ENCODE measurements around the gene PTPRN2. TPM values are rescaled to one million over a fixed set of nuclear protein-coding genes. Genes with fewer than 3 reads are reported as not detected.

The PTPRN2 gene
- polyA plus RNA-seq, 1 of the 3 experiments (the other 2 are of a cell fraction): 4.0 TPM

DNA sequence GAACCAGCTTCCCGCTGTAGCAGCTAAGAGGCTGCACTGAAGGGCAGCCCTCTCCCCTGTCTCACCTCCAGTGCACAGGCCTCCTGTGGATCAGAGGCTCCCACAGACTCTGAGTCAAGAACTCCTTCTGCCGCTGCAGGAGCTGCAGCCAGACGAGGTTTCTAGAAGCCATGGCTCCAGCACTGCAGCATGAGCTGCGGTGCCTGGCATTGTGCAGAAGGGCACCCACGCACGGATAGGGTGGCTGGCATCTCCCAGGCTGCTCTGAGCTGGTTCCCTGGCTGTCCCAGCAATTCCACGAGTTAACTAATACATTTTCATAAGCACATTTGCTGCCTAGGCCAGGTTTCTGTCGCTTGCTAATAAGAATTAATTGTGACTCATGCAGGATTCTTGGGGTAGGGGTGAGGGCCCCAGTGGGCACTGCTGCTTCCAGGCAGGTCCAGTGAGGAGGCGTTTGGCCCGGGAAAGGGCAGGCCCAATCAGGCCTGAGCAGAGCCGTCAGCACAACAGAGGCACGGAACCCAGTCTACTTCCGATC is 656.6 kb downstream of the PTPRN2 start:
- Histone ChIP-seq H4K20me1 (ENCODE audit: insufficient read depth) (no peaks in the 10 kb centered on the region), H3K4me1 (ENCODE audit: control insufficient read depth in 1 of 2, insufficient read depth in 2 of 2, low read depth in 1 of 2, low read length in 1 of 2) (peaks cover 0 to 11% of the 10 kb centered on the region in 2 experiments; a peak in 1 of 4 replicates), H3K9ac (no peak overlapping the region), H3K4me2 (no peak overlapping the region), H3K27me3 (ENCODE audit: insufficient read depth) (no peaks in the 10 kb centered on the region), H3K9me3 (peaks cover 14% of the 10 kb centered on the region; the same call in 1 of the 2 replicates), H3K9me2 (no peaks in the 10 kb centered on the region), H3K36me3 (replicated peaks in 1 of 2; ENCODE audit: control insufficient read depth in 1 of 2, insufficient read depth in 2 of 2, low read length in 1 of 2) (no peaks in the 10 kb centered on the region), H3K27ac (ENCODE audit: low read depth in 2 of 2, low read length in 1 of 2) (no peak overlapping the region), H2AFZ (ENCODE audit: low read depth) (no peak overlapping the region), H3K79me2 (ENCODE audit: insufficient read depth) (no peaks in the 10 kb centered on the region), H3K4me3 (ENCODE audit: low read depth in 2 of 2, low read length in 1 of 2) (no peak overlapping the region), H3F3A (replicated peaks; ENCODE audit: insufficient read depth) (peaks cover 23% of the 10 kb centered on the region)
- CTCF ChIA-PET: interaction anchor here (1.2 to 2.1 kb wide), 2 partner anchors 8 to 68 kb away, joined by 3 to 5 read pairs; no protein-coding TSS in a partner anchor
- POLR2A ChIA-PET: no interaction called here
- TF ChIP-seq MXI1 (IDR thresholded peaks at IDR 0.05; ENCODE audit: low read depth, low read length) (no peak), FOXM1 (IDR thresholded peaks at IDR 0.05; ENCODE audit: low read depth) (no peak), GABPA (IDR thresholded peaks at IDR 0.05; ENCODE audit: low read depth) (no peak), FOXJ3 (CRISPR knock-in tag; IDR thresholded peaks at IDR 0.05) (no peak), TAF1 (IDR thresholded peaks at IDR 0.05; ENCODE audit: borderline replicate concordance, low read depth, low read length) (no peak), FOSL2 (IDR thresholded peaks at IDR 0.05; ENCODE audit: borderline replicate concordance, low read depth) (no peak), NFIC (IDR thresholded peaks at IDR 0.05; ENCODE audit: borderline replicate concordance) (no peak), GATA2 (CRISPR knock-in tag; IDR thresholded peaks at IDR 0.05) (no peak), RCOR1 (IDR thresholded peaks at IDR 0.05; ENCODE audit: low read length) (no peak), NRF1 (IDR thresholded peaks at IDR 0.05; ENCODE audit: low read depth, low read length) (no peak), TEAD4 (IDR thresholded peaks at IDR 0.05; ENCODE audit: borderline replicate concordance, insufficient read depth) (no peak)
- TF ChIP-seq, protein P1, sequence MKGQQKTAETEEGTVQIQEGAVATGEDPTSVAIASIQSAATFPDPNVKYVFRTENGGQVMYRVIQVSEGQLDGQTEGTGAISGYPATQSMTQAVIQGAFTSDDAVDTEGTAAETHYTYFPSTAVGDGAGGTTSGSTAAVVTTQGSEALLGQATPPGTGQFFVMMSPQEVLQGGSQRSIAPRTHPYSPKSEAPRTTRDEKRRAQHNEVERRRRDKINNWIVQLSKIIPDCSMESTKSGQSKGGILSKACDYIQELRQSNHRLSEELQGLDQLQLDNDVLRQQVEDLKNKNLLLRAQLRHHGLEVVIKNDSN (IDR thresholded peaks at IDR 0.05; ENCODE audit: borderline replicate concordance, low read depth): no peak
- WGBS (ENCODE audit: low lambda C conversion rate): 52% methylated on average over 13 of the region's 13 CpGs
- no peak for DNase-seq

- peaks cover 13% of the 10 kb centered on the region; the same call in 1 of the 2 replicates for H3K9me3 ChIP-seq
- H3K27me3 ChIP-seq (ENCODE audit: insufficient read depth): no peaks in the 10 kb centered on the region
- WGBS (ENCODE audit: low lambda C conversion rate): 69% methylated on average over 5 of the region's 6 CpGs
- peaks cover 23% of the 10 kb centered on the region for H3F3A ChIP-seq (replicated peaks; ENCODE audit: insufficient read depth)
- ChIA-PET CTCF (interaction anchor here (0.9 to 2.1 kb wide), 4 partner anchors 8 to 79 kb away, joined by 3 to 5 read pairs (median 3); no protein-coding TSS in a partner anchor), POLR2A (no interaction called here)
- no peak overlapping the region for H3K27ac ChIP-seq (ENCODE audit: low read depth in 2 of 2, low read length in 1 of 2)
- no peak overlapping the region for H3K4me3 ChIP-seq (ENCODE audit: low read depth in 2 of 2, low read length in 1 of 2)
- DNase-seq: no peak
- H3K9ac ChIP-seq: no peak overlapping the region
- H2AFZ ChIP-seq (ENCODE audit: low read depth): no peak overlapping the region
- TF ChIP-seq, protein P2, sequence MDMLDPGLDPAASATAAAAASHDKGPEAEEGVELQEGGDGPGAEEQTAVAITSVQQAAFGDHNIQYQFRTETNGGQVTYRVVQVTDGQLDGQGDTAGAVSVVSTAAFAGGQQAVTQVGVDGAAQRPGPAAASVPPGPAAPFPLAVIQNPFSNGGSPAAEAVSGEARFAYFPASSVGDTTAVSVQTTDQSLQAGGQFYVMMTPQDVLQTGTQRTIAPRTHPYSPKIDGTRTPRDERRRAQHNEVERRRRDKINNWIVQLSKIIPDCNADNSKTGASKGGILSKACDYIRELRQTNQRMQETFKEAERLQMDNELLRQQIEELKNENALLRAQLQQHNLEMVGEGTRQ (IDR thresholded peaks at IDR 0.05; ENCODE audit: borderline replicate concordance, low read depth, low read length): no peak
- TF ChIP-seq, protein P3, sequence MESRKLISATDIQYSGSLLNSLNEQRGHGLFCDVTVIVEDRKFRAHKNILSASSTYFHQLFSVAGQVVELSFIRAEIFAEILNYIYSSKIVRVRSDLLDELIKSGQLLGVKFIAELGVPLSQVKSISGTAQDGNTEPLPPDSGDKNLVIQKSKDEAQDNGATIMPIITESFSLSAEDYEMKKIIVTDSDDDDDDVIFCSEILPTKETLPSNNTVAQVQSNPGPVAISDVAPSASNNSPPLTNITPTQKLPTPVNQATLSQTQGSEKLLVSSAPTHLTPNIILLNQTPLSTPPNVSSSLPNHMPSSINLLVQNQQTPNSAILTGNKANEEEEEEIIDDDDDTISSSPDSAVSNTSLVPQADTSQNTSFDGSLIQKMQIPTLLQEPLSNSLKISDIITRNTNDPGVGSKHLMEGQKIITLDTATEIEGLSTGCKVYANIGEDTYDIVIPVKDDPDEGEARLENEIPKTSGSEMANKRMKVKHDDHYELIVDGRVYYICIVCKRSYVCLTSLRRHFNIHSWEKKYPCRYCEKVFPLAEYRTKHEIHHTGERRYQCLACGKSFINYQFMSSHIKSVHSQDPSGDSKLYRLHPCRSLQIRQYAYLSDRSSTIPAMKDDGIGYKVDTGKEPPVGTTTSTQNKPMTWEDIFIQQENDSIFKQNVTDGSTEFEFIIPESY (IDR thresholded peaks at IDR 0.05; ENCODE audit: borderline replicate concordance, low read depth): no peak
- TF ChIP-seq CTCF (IDR thresholded peaks at IDR 0.05) (no peak), JUND (IDR thresholded peaks at IDR 0.05) (no peak), NRF1 (IDR thresholded peaks at IDR 0.05; ENCODE audit: low read depth, low read length) (no peak), RCOR1 (IDR thresholded peaks at IDR 0.05; ENCODE audit: low read length) (no peak), YY1 (IDR thresholded peaks at IDR 0.05; ENCODE audit: low read depth) (no peak), RXRA (IDR thresholded peaks at IDR 0.05; ENCODE audit: borderline replicate concordance, low read depth) (no peak), FOXM1 (IDR thresholded peaks at IDR 0.05; ENCODE audit: low read depth) (no peak), RAD21 (IDR thresholded peaks at IDR 0.05; ENCODE audit: low read length) (no peak), TCF12 (IDR thresholded peaks at IDR 0.05) (no peak), TAF1 (IDR thresholded peaks at IDR 0.05; ENCODE audit: borderline replicate concordance, low read depth, low read length) (no peak), RFX5 (IDR thresholded peaks at IDR 0.05; ENCODE audit: low read length) (no peak), FOXJ3 (CRISPR knock-in tag; IDR thresholded peaks at IDR 0.05) (no peak), EZH2phosphoT487 (IDR thresholded peaks at IDR 0.05; ENCODE audit: borderline replicate concordance, low read depth) (no peak), MEF2A (IDR thresholded peaks at IDR 0.05; ENCODE audit: borderline replicate concordance, low read depth) (no peak)
- no peaks in the 10 kb centered on the region for H4K20me1 ChIP-seq (ENCODE audit: insufficient read depth)
- peaks cover 0 to 11% of the 10 kb centered on the region in 2 experiments; a peak in 1 of 4 replicates for H3K4me1 ChIP-seq (ENCODE audit: control insufficient read depth in 1 of 2, insufficient read depth in 2 of 2, low read depth in 1 of 2, low read length in 1 of 2)
- no peaks in the 10 kb centered on the region for H3K36me3 ChIP-seq (replicated peaks in 1 of 2; ENCODE audit: control insufficient read depth in 1 of 2, insufficient read depth in 2 of 2, low read length in 1 of 2)
- H3K4me2 ChIP-seq: no peak overlapping the region
- H3K9me2 ChIP-seq: no peaks in the 10 kb centered on the region
- H3K79me2 ChIP-seq (ENCODE audit: insufficient read depth): no peaks in the 10 kb centered on the region
These were observed 657.2 kb downstream of the PTPRN2 start for GRCh38 chr7:157930441-157930840.
